GM21529 (cell line): ENCODE data around the gene AGPS.

ENCODE experiments used
- ATAC-seq: cut with Tn5 transposase; IDR thresholded peaks from one replicate; pipeline ENCODE4 v1.9.1; 2021; ENCODE audit not compliant: unreplicated experiment

AGPS gene

DNA sequence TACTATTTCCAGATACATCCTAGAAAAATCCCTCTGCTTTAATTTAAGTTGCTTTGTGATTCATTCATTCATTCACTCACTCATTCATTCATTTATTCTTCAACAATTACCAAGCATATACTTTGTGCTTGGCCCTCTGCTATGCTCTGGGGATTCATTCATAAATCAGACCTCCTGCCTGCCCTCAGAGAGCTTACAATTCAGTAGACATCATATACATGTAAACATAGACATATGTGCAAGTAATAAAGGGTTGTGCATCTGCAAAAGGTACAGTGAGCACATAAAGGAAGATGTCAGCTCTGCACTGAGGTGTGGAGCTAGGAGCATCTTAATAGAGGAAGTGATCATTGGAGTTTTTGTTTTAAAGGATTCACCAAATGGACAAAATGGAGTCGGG is 189.4 kb downstream of the AGPS start:
- no peak for ATAC-seq

DNA sequence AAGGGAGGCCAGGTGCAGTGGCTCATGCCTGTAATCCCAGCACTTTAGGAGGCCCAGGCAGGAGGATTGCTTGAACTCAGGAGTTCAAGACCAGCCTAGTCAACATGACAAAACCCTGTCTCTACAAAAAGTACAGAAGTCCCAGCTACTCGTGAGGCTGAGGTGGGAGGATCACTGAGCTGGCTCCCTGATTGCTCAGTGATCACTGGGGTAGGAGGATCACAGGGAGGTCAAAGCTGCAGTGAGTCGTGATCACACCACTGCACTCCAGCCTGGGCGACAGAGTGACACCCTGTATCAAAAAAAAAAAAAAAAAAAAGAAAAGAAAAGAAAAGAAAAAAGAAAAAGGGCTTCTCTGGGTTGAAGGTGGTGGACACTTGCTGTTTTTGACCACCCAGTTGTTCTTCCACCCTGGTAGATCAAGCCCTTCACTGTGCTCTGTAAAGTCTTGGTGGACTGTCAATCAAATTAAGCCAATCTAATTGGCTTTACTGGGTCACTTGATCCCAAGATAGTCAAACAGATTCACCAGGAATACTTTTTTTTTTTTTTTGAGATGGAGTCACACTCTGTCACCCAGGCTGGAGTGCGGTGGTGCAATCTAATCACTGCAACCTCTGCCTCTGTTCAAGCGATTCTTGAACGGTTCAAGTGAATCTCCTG is 191.6 kb downstream of the AGPS start:
- ATAC-seq = no peak

DNA sequence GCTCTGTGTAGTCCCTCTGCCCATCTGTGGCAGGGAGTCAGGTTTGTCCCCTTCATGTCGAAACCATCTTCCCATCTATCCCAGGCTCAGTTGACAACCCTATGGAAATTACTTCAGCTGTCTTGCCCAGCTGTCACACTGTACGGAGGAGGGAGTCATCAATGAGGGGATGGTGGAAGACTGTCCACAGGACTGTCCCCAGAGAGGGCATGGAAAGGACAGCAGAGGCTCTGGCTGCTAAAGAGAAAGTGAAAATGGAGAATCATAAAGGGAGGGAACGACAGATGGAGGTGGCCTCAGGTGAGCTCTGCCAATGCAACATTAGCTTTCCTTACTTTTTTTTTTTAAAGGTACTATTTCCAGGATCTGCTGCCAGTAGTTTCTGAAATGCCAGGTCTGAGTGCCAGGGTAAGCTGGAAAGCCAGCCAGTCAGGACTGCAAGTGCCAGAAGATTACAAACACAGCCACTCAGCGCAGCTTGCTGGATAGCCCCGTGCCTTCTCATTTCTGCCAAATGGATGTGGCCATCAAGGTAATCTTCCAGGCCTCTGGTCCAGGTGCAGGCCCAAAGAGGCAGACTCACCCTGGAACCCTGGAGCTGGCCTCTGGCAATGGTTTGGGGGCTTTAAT is 192.8 kb downstream of the AGPS start:
- no peak for ATAC-seq

DNA sequence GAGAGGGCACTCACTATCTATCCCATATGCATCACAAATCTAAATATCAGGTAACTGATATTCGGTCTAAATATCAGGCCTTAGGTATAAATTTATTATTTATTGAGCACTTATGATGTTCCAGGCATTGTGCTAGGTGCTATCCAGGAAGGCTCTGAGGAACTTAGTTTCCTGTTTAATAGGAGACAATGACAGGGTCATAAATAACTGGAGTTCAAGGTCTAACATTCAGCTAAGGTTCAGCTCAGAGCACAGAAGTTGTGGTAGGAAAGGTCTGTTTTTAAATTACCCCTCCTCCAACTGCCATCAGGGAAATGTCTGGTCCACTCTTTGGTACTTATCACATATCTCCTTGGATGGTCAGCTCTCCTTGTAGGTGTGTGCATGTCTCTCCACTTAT is 193.6 kb downstream of the AGPS start:
- ATAC-seq = no peak

DNA sequence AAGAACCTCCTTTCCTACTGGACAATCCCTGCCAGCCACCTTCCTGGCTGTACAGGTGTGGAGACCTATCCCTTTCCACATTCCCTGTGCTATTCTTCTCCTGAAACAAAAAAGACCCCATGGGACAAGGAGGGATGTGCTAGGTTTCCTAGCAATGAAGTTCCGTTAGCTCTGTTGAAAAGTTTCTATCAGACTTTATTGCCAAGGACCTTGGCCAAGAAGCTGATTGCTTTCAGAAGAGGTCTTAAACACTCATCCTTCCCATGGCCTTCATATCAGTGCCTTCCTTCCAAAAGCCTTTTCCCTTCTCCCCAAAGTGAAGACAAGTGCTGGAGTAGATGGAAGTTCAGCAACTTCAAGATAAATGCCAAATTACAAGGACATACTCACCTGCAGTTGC is 194.8 kb downstream of the AGPS start:
- no peak for ATAC-seq

DNA sequence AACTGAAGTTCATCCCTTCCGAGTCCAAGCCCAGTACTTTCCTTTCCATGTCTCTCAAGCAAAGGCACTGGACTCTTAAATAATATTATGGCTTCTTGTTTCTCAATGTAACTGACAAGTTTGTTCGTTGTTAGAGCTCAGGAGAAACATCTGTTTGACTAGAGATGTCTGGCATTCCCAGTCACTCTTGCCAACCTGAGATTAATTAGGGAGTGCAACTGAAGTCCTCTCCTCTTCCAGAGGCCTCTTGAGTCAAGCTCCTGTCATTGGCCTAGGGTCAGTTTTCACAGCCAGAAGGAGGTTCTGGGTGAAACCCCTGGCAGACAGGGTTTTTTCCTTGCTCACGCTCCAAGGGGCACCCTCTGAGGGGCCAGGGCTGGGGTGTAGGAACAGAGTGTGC is 196.1 kb downstream of the AGPS start:
- ATAC-seq = no peak

DNA sequence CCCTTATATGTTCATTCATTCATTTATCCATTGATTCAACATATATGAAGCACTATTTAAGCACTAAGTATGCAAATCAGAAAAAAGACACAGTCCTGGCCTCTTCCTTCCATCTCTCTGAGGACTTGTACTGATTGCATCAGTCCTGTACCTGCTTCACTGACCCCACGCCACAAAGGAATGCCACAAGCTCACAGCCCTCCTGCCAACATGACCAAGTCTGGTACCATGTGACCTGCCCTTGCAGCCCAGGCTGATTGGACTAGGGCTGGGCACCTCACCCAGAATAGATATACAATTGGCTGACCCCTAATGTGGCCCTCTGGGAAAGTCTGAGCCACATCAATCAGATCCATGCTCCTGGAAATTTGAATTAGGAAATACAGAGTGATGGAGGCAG is 196.6 kb downstream of the AGPS start:
- no peak for ATAC-seq

DNA sequence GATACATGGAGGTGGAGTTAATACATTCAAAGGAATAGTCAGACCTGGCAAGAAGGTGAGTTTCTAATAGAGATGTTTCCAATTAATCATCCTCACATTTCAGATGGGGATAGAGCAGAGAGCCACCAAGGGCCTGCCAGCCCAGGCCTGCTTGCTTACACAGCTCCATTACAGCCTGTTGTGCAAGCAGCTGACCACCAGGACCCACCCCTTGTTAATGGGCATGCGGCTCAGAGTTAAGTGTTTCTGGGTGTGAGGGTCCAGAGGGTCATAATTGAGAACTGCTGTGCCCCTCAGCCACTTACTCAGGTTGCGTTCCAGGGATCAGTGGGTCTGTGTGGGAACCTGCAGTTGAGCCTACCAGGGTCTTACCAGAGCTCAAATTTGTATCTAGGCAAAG is 199.8 kb downstream of the AGPS start:
- ATAC-seq = no peak

DNA sequence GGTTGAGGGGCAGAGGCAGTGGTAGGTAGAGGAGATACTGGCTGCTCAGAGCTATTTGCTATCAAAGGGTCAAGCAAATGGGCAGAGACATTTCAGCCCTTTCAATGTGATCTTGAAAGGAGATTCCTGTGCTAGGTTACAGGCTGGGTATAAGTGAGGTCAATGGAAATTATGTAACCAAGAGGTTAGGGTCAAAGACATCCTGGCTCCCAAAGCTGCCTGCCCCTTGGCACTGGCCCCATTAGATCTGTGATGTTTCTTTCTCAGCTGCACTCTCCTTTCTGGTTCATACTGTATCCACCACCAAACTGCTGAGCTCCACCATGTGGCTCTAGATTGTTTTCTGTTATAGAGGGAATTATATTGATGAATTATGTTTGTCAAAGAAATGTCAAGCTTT is 200.4 kb downstream of the AGPS start:
- ATAC-seq = no peak

DNA sequence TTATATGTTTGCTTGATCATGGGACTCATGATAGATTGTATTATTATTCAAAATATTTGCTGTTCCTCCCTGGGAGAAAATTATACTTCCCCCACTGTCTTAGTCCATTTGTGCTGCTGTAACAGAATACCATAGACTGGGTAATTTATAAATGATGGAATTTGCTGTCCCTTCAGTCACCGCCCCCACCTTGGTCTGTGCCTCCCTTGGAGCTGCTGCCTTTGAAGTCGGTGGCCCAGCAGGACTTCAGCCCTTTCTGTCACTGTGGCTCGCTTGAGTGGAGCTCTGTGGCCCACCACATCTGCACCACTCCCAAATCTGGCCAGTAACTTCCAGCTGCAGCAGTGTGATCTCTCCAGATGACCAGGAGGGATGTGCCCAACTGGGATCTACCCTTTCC is 200.8 kb downstream of the AGPS start:
- ATAC-seq = no peak
